ENCODE results near the gene KRT6C. TPM values are rescaled to one million over a fixed set of nuclear protein-coding genes. Genes with fewer than 3 reads are reported as not detected.

Gene KRT6C
- polyA plus RNA-seq, 1 experiment = not detected

DNA sequence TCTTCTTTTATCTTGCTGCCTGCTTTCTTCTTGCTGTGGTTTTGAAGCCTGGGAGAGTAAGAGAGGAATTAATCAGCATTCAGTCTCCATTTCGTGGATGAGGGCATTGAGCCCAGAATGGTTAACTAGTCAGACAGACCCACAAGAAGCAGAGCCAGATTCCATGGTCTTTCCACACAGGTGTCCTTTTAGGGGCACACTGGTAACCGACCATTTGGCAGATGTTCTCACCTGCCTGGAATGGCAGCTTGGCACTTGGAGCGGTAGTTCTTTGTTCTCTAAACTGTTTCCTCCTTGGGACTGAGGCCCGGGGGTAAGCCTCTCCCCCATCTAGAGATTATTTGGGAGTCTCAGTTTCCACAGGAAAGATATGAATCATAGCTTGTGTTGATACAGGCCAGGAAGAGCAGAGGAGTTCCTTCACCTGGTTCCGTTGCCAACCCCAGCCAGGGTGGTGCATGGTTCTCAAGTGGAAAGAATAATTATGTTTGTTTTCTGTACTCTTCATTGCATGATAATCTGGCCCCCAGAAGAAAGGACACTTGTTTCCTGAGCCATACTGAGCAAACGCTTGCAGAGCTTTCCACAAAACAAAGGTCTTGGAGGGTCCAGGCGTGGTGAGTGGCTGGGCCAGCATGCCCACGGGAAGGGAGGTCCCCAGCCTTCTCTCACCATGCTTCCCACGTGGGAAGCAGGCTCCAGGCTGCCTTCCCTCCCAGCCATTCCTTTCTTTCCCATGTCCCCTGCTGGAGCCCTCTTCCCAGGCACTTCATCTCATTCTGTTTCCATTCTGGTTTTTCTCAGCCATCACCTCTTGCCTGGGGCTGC is 37.4 kb downstream of the KRT6C start:
- TF ChIP-seq, protein P1, sequence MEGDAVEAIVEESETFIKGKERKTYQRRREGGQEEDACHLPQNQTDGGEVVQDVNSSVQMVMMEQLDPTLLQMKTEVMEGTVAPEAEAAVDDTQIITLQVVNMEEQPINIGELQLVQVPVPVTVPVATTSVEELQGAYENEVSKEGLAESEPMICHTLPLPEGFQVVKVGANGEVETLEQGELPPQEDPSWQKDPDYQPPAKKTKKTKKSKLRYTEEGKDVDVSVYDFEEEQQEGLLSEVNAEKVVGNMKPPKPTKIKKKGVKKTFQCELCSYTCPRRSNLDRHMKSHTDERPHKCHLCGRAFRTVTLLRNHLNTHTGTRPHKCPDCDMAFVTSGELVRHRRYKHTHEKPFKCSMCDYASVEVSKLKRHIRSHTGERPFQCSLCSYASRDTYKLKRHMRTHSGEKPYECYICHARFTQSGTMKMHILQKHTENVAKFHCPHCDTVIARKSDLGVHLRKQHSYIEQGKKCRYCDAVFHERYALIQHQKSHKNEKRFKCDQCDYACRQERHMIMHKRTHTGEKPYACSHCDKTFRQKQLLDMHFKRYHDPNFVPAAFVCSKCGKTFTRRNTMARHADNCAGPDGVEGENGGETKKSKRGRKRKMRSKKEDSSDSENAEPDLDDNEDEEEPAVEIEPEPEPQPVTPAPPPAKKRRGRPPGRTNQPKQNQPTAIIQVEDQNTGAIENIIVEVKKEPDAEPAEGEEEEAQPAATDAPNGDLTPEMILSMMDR (IDR thresholded peaks at IDR 0.05; ENCODE audit: insufficient read depth, low read depth, low read length) = no peak
- no peak for DNase-seq (ENCODE audit: low read depth)
- CTCF ChIA-PET = no interaction called here
- H3K27me3 ChIP-seq (ENCODE audit: control insufficient read depth, insufficient read depth, low read length) = peaks cover 7% of the 10 kb centered on the region
- POLR2A ChIA-PET = no interaction called here
- no peaks in the 10 kb centered on the region for H3K36me3 ChIP-seq (ENCODE audit: control insufficient read depth, insufficient read depth, low read length)
- no peak overlapping the region for H3K4me3 ChIP-seq (ENCODE audit: low read depth, low read length)

DNA sequence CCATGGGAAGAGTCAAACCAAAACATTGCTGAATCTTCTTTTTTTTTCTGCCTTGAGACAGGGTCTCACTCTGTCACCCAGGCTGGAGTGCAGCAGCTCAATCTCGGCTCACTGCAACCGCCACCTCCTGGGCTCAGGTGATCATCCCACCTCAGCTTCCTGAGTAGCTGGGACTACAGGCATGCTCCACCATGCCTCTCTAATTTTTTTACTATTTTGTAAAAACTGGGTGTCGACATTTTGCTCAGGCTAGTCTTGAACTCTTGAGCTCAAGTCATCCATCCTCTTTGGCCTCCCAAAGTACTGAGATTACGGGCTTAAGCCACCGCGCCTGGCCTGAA is 38.0 kb downstream of the KRT6C start:
- Histone ChIP-seq H3K36me3 (ENCODE audit: control insufficient read depth, insufficient read depth, low read length) (no peaks in the 10 kb centered on the region), H3K4me3 (ENCODE audit: low read depth, low read length) (no peak overlapping the region), H3K27me3 (ENCODE audit: control insufficient read depth, insufficient read depth, low read length) (peaks cover 10% of the 10 kb centered on the region)
- DNase-seq (ENCODE audit: low read depth) = no peak
- ChIA-PET CTCF (no interaction called here), POLR2A (no interaction called here)
- TF ChIP-seq, protein P1 (IDR thresholded peaks at IDR 0.05; ENCODE audit: insufficient read depth, low read depth, low read length) = no peak

DNA sequence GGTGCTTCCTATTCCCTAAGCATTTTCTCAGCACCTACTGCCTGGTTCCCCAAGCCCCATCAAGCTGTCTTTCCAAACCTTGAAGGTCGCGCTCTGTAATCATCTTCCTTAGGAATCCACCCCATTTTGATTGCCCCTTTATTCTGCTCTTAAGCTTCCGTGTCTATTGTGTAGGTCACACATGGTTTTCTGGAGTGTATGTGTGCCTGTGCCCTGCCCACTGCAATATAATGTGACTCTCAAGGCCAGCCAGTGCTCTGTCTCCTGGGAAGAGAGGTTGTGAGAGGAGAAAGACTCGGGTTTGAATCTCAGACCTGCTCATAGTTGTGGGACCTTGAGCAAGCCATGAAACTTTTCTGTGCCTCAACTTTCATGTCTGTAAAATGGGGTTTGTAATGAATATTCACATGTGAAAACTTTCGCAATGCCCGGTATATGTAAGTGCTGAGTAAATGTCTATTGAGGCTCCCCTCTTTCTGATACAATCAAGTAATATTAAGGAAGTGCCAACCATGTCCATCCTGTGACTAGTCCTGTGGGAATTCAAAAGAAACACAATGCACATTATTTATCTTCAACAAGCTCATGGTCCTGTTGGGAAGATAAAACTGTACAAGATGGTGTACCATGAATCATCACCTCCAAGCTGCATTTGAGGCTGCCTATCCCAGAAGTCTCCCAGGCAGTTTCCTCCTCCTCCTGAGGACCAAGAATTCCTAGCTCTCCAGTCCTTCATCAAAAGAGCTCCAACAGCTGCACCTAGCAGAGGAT is 38.7 kb downstream of the KRT6C start:
- POLR2A ChIA-PET = no interaction called here
- H3K4me3 ChIP-seq (ENCODE audit: low read depth, low read length) = no peak overlapping the region
- CTCF ChIA-PET = interaction anchor here (0.9 to 1.1 kb wide), 2 partner anchors 9 to 62 kb away, joined by 3 to 5 read pairs; no protein-coding TSS in a partner anchor
- peaks cover 15% of the 10 kb centered on the region for H3K27me3 ChIP-seq (ENCODE audit: control insufficient read depth, insufficient read depth, low read length)
- TF ChIP-seq, protein P1 (IDR thresholded peaks at IDR 0.05; ENCODE audit: insufficient read depth, low read depth, low read length) = no peak
- no peak for DNase-seq (ENCODE audit: low read depth)
- no peaks in the 10 kb centered on the region for H3K36me3 ChIP-seq (ENCODE audit: control insufficient read depth, insufficient read depth, low read length)

DNA sequence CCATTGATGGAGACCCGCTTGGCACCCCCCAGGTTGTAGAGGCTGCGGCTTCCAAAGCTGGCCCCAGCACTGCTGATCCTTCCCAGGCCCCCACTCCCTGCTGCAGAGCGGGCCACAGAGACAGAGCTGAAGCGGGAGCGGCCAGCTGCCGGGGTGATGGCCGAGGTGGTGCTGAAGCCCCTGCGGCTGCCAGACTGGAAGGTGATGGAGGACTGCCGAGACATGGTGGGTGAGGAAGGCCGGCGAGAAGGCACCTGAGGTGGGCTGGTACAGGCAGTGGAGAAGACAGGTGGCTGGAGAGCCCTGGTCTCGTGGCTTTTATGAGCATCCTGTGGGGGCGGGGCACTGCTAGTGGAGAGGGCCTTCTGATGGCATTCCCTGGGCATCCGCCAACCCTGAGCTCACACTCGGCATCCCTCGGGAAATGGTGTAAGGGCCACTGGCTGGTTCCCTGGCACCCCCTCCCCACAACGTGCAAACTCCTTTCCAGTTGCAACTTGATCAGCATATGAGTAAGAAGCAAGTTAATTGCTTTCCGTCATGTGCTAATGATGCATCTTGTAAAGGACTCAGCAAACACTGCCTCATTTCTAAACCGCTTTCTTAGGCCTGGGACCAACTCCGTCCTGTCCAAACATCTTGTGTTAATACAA is 39.4 kb downstream of the KRT6C start, which contains the start of gene KRT75:
TSS of gene KRT75 (minus strand) at position 291 of the 653 bp plus-strand sequence. CDS start at position 224, 67 bp downstream.
- no peaks in the 10 kb centered on the region for H3K36me3 ChIP-seq (ENCODE audit: control insufficient read depth, insufficient read depth, low read length)
- TF ChIP-seq, protein P1 (IDR thresholded peaks at IDR 0.05; ENCODE audit: insufficient read depth, low read depth, low read length) = no peak
- ChIA-PET CTCF (interaction anchor here (0.9 to 1.1 kb wide), 2 partner anchors 8 to 62 kb away, joined by 3 to 5 read pairs; no protein-coding TSS in a partner anchor), POLR2A (no interaction called here)
- no peak for DNase-seq (ENCODE audit: low read depth)
- no peak within 1 kb of the TSS for H3K4me3 ChIP-seq (ENCODE audit: low read depth, low read length)
- H3K27me3 ChIP-seq (ENCODE audit: control insufficient read depth, insufficient read depth, low read length) = peaks cover 20% of the 10 kb centered on the region

Data from BJ (cell line).